GM19395 (cell line): ENCODE data around the gene CAPN10.

ENCODE experiments used
- ATAC-seq: cut with Tn5 transposase; IDR thresholded peaks from one replicate; pipeline ENCODE4 v1.9.1; 2021; ENCODE audit warnings: mild to moderate bottlenecking, moderate library complexity; ENCODE audit not compliant: unreplicated experiment

Gene CAPN10

DNA sequence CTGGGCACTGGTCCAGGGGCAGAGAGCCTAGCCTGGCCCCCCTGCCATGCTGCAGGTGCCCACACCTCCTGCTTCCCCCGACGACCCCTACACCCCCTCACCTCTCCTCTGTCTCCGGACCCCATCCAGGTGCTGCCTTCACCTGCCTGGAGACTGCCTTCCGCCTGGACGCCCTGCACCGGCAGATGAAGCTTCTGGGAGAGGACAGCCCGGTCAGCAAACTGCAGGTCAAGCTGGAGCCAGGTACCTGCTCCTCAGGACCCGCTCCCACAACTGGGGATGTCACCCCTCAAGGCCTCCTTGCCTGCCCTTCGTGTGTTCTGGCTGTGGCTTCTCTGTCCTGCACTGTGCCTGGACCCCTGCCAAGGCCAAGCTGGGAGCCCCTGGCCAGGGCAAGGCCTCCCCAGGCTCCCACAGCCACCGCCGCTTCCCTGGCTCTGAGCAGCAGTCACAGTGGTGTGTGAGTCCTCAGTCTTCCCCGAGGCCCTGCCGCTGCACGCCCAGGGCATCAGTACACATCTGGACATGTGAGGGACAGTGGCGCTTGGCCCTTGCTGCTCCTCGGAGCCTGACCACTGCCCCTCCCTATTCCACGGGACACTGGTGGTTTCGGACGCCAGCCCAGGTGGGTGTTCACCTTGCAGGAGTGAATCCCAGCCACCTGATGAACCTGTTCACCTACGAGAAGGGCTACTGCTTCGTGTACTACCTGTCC, 12.0 kb upstream of the CAPN10 start:
- ATAC-seq: no peak

DNA sequence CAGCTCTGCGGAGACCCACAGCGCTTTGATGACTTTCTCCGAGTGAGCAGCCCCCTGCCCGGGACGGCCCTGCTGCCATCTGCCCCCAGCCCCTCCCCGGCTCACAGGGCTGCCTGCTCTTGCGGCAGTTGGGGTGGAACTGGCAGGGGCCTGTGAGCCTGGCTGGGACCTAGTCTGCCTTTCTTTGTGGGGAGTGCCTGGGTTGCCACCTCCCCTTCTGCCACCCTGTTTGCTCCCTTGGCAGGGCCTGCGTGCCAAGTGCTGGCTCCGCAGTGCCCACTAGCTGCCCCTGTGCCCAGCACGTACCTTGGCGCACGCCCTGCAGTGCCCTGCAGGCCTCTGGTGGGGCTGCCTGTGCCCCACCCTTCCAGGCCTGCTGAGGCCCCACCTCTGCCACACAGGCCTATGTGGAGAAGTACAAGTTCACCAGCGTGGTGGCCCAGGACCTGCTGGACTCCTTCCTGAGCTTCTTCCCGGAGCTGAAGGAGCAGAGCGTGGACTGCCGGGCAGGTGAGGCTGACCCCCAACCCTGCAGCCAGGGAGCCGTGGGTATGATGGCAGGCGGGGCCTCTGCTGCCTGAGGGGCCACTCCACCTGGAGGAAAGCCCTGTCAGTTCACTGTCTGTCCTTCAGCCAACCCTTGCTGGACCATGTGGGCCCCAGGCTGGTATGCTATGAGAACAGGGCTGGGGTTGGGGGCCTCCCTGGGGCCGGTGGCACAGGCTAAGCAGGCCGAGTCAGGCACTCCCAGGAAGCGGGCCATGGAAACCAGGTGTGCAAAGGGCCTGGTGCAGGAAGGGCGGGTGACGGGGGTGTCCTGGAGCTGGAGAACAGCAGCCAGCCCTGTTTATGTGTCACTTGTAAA, 11.2 kb upstream of the CAPN10 start:
- ATAC-seq: no peak

- no peak for ATAC-seq
Observed at GRCh38 chr2:240576036-240576435, 10.5 kb upstream of the CAPN10 start.

- ATAC-seq: no peak
Observed at GRCh38 chr2:240576436-240577205, 9.9 kb upstream of the CAPN10 start.

DNA sequence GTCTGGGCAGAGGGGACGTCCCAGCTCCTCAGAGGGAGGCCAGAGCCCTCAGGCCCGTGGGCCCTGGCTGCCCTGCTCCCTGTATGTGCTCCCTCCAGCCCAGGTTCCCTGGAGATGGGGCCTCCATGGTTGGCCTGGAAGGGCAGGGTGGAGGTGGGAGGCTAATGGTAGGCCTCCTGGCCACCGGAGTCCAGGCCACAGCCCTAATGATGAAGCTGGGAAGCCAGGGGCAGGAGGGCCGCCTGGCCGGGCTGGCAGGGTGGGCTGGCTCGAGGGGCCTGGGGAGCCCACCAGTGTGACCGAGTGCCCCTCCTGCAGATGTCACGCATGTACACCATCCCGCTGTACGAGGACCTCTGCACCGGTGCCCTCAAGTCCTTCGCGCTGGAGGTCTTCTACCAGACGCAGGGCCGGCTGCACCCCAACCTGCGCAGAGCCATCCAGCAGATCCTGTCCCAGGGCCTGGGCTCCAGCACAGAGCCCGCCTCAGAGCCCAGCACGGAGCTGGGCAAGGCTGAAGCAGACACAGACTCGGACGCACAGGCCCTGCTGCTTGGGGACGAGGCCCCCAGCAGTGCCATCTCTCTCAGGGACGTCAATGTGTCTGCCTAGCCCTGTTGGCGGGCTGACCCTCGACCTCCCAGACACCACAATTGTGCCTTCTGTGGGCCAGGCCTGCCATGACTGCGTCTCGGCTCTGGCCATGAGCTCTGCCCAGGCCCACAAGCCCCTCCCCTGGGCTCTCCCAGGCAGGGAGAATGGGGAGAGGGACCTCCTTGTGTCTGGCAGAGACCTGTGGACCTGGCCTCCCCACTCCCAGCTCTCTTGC, 9.0 kb upstream of the CAPN10 start:
- ATAC-seq: no peak

DNA sequence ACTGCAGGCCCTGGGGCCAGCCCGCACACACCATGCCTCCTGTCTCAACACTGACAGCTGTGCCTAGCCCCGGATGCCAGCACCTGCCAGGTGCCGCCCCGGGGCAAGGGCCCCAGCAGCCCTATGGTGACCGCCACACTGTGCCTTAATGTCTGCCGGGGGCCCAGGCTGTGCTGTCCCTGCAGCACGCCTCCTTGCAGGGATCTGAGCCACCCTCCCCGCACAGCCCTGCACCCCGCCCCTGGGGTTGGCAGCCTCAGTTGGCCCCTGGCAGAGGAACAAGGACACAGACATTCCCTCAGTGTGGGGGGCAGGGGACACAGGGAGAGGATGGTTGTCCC, 8.5 kb upstream of the CAPN10 start:
- no peak for ATAC-seq

DNA sequence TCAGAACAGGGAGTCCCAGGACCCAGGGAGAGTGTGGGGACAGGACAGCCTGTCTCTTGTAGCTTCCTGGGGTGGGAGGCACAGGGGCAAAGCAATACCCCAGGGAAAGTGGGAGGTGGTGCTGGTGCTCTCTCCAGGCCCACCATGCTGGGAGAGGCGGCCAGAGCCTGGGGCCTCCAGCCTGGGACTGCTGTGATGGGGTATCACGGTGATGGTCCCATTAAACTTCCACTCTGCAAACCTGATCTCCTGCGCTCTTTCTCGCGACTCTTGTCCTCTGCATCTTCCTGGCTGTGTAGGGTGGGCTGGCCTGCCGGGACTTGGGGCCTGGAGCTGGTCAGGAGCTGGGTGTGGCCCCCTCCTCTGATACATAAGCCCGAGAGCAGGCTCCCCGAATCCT, 8.0 kb upstream of the CAPN10 start:
- ATAC-seq: no peak

GRCh38 chr2:240579071-240579762, 7.3 kb upstream of the CAPN10 start:
- ATAC-seq: no peak

GRCh38 chr2:240579771-240580614, 6.5 kb upstream of the CAPN10 start:
- no peak for ATAC-seq

- ATAC-seq: no peak
Observed at GRCh38 chr2:240581811-240582210, 4.7 kb upstream of the CAPN10 start.

DNA sequence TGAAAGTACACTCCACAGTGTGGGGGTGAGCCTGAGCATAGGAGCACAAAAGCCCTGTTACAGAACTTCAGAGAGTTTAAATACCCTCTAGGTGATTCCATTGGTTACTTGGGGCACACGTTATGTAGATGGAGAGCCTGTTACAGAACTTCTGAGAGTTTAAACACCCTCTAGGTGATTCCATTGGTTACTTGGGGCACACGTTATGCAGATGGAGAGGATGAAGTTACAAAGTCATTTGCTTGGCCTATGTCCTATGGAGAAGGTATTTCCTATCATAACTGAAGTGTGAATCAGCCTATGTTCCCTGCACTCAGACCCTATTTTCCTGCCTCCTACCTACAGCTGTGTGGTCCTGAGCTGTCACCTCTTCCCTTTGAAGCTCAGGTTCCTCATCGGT, 3.8 kb upstream of the CAPN10 start:
- ATAC-seq: no peak

- ATAC-seq: no peak
Observed at GRCh38 chr2:240583774-240584173, 2.8 kb upstream of the CAPN10 start.

GRCh38 chr2:240584486-240585031, 2.0 kb upstream of the CAPN10 start:
- ATAC-seq: peak; percentile 59

GRCh38 chr2:240585101-240585500, 1.4 kb upstream of the CAPN10 start:
- peak; percentile 33 for ATAC-seq

- ATAC-seq: no peak
Observed at GRCh38 chr2:240585681-240586197, 795 bp upstream of the CAPN10 start.

- peak; percentile 1 for ATAC-seq
Observed at GRCh38 chr2:240586919-240587800, 626 bp downstream of the CAPN10 start.

GRCh38 chr2:240588006-240588655, 1.6 kb downstream of the CAPN10 start:
- ATAC-seq: no peak
